SH-SY5Y (cell line): ENCODE results near the gene RAB30.

ENCODE experiments used
- GATA2 ChIP-seq: IDR thresholded peaks from 2 replicates; pipeline ENCODE4 v1.6.1; 2011; ENCODE audit warnings: mild to moderate bottlenecking, low read depth, low read length
- GATA3 ChIP-seq: IDR thresholded peaks from 2 replicates; pipeline ENCODE4 v1.6.1; 2011; ENCODE audit warnings: low read depth, mild to moderate bottlenecking, low read length, moderate library complexity

- TF ChIP-seq GATA2 (no peak), GATA3 (no peak)
Observed at GRCh38 chr11:83020942-83021779, 50.5 kb downstream of the RAB30 start.
